GM15510 (cell line): ENCODE results near the gene PRKG1.

Experiments used
- POLR2A ChIP-seq: IDR thresholded peaks from 3 replicates; pipeline ENCODE4 v1.6.1; 2011; ENCODE audit warnings: borderline replicate concordance; ENCODE audit not compliant: insufficient read length; ENCODE audit errors: extremely low read depth

Gene PRKG1

GRCh38 chr10:51169111-51169510, 94.8 kb downstream of the PRKG1 start:
- no peak for TF ChIP-seq POLR2A

GRCh38 chr10:51170518-51171245, 96.4 kb downstream of the PRKG1 start:
- no peak for TF ChIP-seq POLR2A

GRCh38 chr10:51171946-51172345, 97.7 kb downstream of the PRKG1 start:
- TF ChIP-seq POLR2A, result no peak

- TF ChIP-seq POLR2A, result no peak
These were observed 102.8 kb downstream of the PRKG1 start for GRCh38 chr10:51176976-51177695.

- no peak for TF ChIP-seq POLR2A
These were observed 104.3 kb downstream of the PRKG1 start for GRCh38 chr10:51178634-51179033.

GRCh38 chr10:51180141-51180540, 105.9 kb downstream of the PRKG1 start:
- no peak for TF ChIP-seq POLR2A

GRCh38 chr10:51183783-51184182, 109.5 kb downstream of the PRKG1 start:
- no peak for TF ChIP-seq POLR2A

- no peak for TF ChIP-seq POLR2A
These were observed 112.1 kb downstream of the PRKG1 start for GRCh38 chr10:51186361-51186760.

GRCh38 chr10:51188008-51188407, 113.7 kb downstream of the PRKG1 start:
- no peak for TF ChIP-seq POLR2A

- TF ChIP-seq POLR2A, result no peak
These were observed 114.6 kb downstream of the PRKG1 start for GRCh38 chr10:51188866-51189265.

GRCh38 chr10:51196508-51197175, 122.4 kb downstream of the PRKG1 start:
- TF ChIP-seq POLR2A, result no peak

- no peak for TF ChIP-seq POLR2A
These were observed 123.9 kb downstream of the PRKG1 start for GRCh38 chr10:51198170-51198569.

- no peak for TF ChIP-seq POLR2A
These were observed 127.7 kb downstream of the PRKG1 start for GRCh38 chr10:51201947-51202346.

- no peak for TF ChIP-seq POLR2A
These were observed 129.1 kb downstream of the PRKG1 start for GRCh38 chr10:51203359-51203758.

- no peak for TF ChIP-seq POLR2A
These were observed 129.8 kb downstream of the PRKG1 start for GRCh38 chr10:51204066-51204465.

- no peak for TF ChIP-seq POLR2A
These were observed 130.4 kb downstream of the PRKG1 start for GRCh38 chr10:51204701-51205100.

- no peak for TF ChIP-seq POLR2A
These were observed 132.2 kb downstream of the PRKG1 start for GRCh38 chr10:51206500-51206899.
